ENCODE results near the gene ABCA2.
"Not testable (repeated sequence)": the region's sequence is repeated elsewhere in the genome, so short reads cannot be mapped to it uniquely, and the experiment has no call there.

Gene ABCA2

GRCh38 chr9:137011156-137011555 is 16.9 kb downstream of the ABCA2 start:
- H3K9me3 ChIP-seq (ENCODE audit: control insufficient read depth, low read length), result no peaks in the 10 kb centered on the region
- no peaks in the 10 kb centered on the region for H3K4me1 ChIP-seq (ENCODE audit: control insufficient read depth, insufficient read depth, low read length, poor library complexity, severe bottlenecking)
- WGBS, 2 experiments (ENCODE audit: insufficient coverage in 2 of 2), result 96 to 97% methylated on average over 23 to 24 of the region's 24 CpGs
- H3K4me3 ChIP-seq (ENCODE audit: extremely low read depth, insufficient read depth, low read length, poor library complexity, severe bottlenecking), result no peak overlapping the region
- H3K36me3 ChIP-seq (ENCODE audit: control insufficient read depth, insufficient read depth, low read length), result peaks cover under 1% of the 10 kb centered on the region
- H3K27ac ChIP-seq (ENCODE audit: low read depth, low read length, severe bottlenecking), result no peak overlapping the region

- no peak overlapping the region for H3K27ac ChIP-seq (ENCODE audit: low read depth, low read length, severe bottlenecking)
- H3K36me3 ChIP-seq (ENCODE audit: control insufficient read depth, insufficient read depth, low read length), result no peaks in the 10 kb centered on the region
- H3K9me3 ChIP-seq (ENCODE audit: control insufficient read depth, low read length), result no peaks in the 10 kb centered on the region
- H3K4me3 ChIP-seq (ENCODE audit: extremely low read depth, insufficient read depth, low read length, poor library complexity, severe bottlenecking), result no peak overlapping the region
- no peaks in the 10 kb centered on the region for H3K4me1 ChIP-seq (ENCODE audit: control insufficient read depth, insufficient read depth, low read length, poor library complexity, severe bottlenecking)
- whole genome bisulfite sequencing, 2 experiments (ENCODE audit: insufficient coverage in 2 of 2), result 93 to 95% methylated on average over 36 to 48 of the region's 49 CpGs
These were observed 17.9 kb downstream of the ABCA2 start for GRCh38 chr9:137009938-137010732.

GRCh38 chr9:137009217-137009616 is 18.8 kb downstream of the ABCA2 start:
- Histone ChIP-seq H3K9me3 (ENCODE audit: control insufficient read depth, low read length) (no peaks in the 10 kb centered on the region), H3K4me3 (ENCODE audit: extremely low read depth, insufficient read depth, low read length, poor library complexity, severe bottlenecking) (no peak overlapping the region), H3K4me1 (ENCODE audit: control insufficient read depth, insufficient read depth, low read length, poor library complexity, severe bottlenecking) (no peaks in the 10 kb centered on the region), H3K27ac (ENCODE audit: low read depth, low read length, severe bottlenecking) (no peak overlapping the region), H3K36me3 (ENCODE audit: control insufficient read depth, insufficient read depth, low read length) (no peaks in the 10 kb centered on the region)
- WGBS, 2 experiments (ENCODE audit: insufficient coverage in 2 of 2), result 93 to 94% methylated on average over 5 to 13 of the region's 18 CpGs

GRCh38 chr9:137008312-137008711 is 19.7 kb downstream of the ABCA2 start:
- Histone ChIP-seq H3K9me3 (ENCODE audit: control insufficient read depth, low read length) (no peaks in the 10 kb centered on the region), H3K27ac (ENCODE audit: low read depth, low read length, severe bottlenecking) (no peak overlapping the region), H3K36me3 (ENCODE audit: control insufficient read depth, insufficient read depth, low read length) (no peaks in the 10 kb centered on the region), H3K4me3 (ENCODE audit: extremely low read depth, insufficient read depth, low read length, poor library complexity, severe bottlenecking) (no peak overlapping the region), H3K4me1 (ENCODE audit: control insufficient read depth, insufficient read depth, low read length, poor library complexity, severe bottlenecking) (no peaks in the 10 kb centered on the region)
- WGBS, 2 experiments (ENCODE audit: insufficient coverage in 2 of 2), result 87 to 91% methylated on average over 16 to 17 of the region's 22 CpGs

- Histone ChIP-seq H3K4me3 (ENCODE audit: extremely low read depth, insufficient read depth, low read length, poor library complexity, severe bottlenecking) (no peak overlapping the region), H3K4me1 (ENCODE audit: control insufficient read depth, insufficient read depth, low read length, poor library complexity, severe bottlenecking) (no peaks in the 10 kb centered on the region), H3K36me3 (ENCODE audit: control insufficient read depth, insufficient read depth, low read length) (no peaks in the 10 kb centered on the region), H3K27ac (ENCODE audit: low read depth, low read length, severe bottlenecking) (no peak overlapping the region), H3K9me3 (ENCODE audit: control insufficient read depth, low read length) (no peaks in the 10 kb centered on the region)
- 87 to 89% methylated on average over 9 to 13 of the region's 13 CpGs for WGBS, 2 experiments (ENCODE audit: insufficient coverage in 2 of 2)
These were observed 20.2 kb downstream of the ABCA2 start for GRCh38 chr9:137007816-137008270.

GRCh38 chr9:137007108-137007815 is 20.8 kb downstream of the ABCA2 start:
- Histone ChIP-seq H3K9me3 (ENCODE audit: control insufficient read depth, low read length) (no peaks in the 10 kb centered on the region), H3K36me3 (ENCODE audit: control insufficient read depth, insufficient read depth, low read length) (no peaks in the 10 kb centered on the region)
- 85 to 87% methylated on average over 22 to 26 of the region's 30 CpGs for WGBS, 2 experiments (ENCODE audit: insufficient coverage in 2 of 2)

GRCh38 chr9:137006116-137007003 is 21.7 kb downstream of the ABCA2 start:
- no peaks in the 10 kb centered on the region for H3K4me1 ChIP-seq (ENCODE audit: control insufficient read depth, insufficient read depth, low read length, poor library complexity, severe bottlenecking)

More at GRCh38 chr9:137007108-137007815, 20.8 kb downstream of the ABCA2 start:
- Histone ChIP-seq H3K4me1 (ENCODE audit: control insufficient read depth, insufficient read depth, low read length, poor library complexity, severe bottlenecking) (no peaks in the 10 kb centered on the region), H3K4me3 (ENCODE audit: extremely low read depth, insufficient read depth, low read length, poor library complexity, severe bottlenecking) (no peak overlapping the region), H3K27ac (ENCODE audit: low read depth, low read length, severe bottlenecking) (no peak overlapping the region)

GRCh38 chr9:137004285-137004684 is 23.8 kb downstream of the ABCA2 start:
- H3K36me3 ChIP-seq (ENCODE audit: control insufficient read depth, insufficient read depth, low read length); H3K9me3 ChIP-seq (ENCODE audit: control insufficient read depth, low read length); H3K4me1 ChIP-seq (ENCODE audit: control insufficient read depth, insufficient read depth, low read length, poor library complexity, severe bottlenecking); H3K4me3 ChIP-seq (ENCODE audit: extremely low read depth, insufficient read depth, low read length, poor library complexity, severe bottlenecking); H3K27ac ChIP-seq (ENCODE audit: low read depth, low read length, severe bottlenecking): not testable (repeated sequence)
- 57 to 72% methylated on average over 7 to 12 of the region's 17 CpGs for WGBS, 2 experiments (ENCODE audit: insufficient coverage in 2 of 2)

More at GRCh38 chr9:137006116-137007003, 21.7 kb downstream of the ABCA2 start:
- Histone ChIP-seq H3K4me3 (ENCODE audit: extremely low read depth, insufficient read depth, low read length, poor library complexity, severe bottlenecking) (no peak overlapping the region), H3K36me3 (ENCODE audit: control insufficient read depth, insufficient read depth, low read length) (no peaks in the 10 kb centered on the region), H3K9me3 (ENCODE audit: control insufficient read depth, low read length) (no peaks in the 10 kb centered on the region), H3K27ac (ENCODE audit: low read depth, low read length, severe bottlenecking) (no peak overlapping the region)
- 92% methylated on average over 14 to 22 of the region's 24 CpGs for WGBS, 2 experiments (ENCODE audit: insufficient coverage in 2 of 2)

GRCh38 chr9:137002646-137003041 is 25.4 kb downstream of the ABCA2 start:
- no peak overlapping the region for H3K27ac ChIP-seq (ENCODE audit: low read depth, low read length, severe bottlenecking)
- WGBS, 2 experiments (ENCODE audit: insufficient coverage in 2 of 2), result 94 to 95% methylated on average over 10 of the region's 10 CpGs
- H3K4me1 ChIP-seq (ENCODE audit: control insufficient read depth, insufficient read depth, low read length, poor library complexity, severe bottlenecking), result peaks cover 3% of the 10 kb centered on the region
- H3K4me3 ChIP-seq (ENCODE audit: extremely low read depth, insufficient read depth, low read length, poor library complexity, severe bottlenecking), result no peak overlapping the region
- H3K36me3 ChIP-seq (ENCODE audit: control insufficient read depth, insufficient read depth, low read length), result no peaks in the 10 kb centered on the region
- no peaks in the 10 kb centered on the region for H3K9me3 ChIP-seq (ENCODE audit: control insufficient read depth, low read length)

GRCh38 chr9:137001857-137002645 is 26.0 kb downstream of the ABCA2 start:
- Histone ChIP-seq H3K9me3 (ENCODE audit: control insufficient read depth, low read length) (no peaks in the 10 kb centered on the region), H3K4me1 (ENCODE audit: control insufficient read depth, insufficient read depth, low read length, poor library complexity, severe bottlenecking) (peaks cover 3% of the 10 kb centered on the region), H3K36me3 (ENCODE audit: control insufficient read depth, insufficient read depth, low read length) (no peaks in the 10 kb centered on the region), H3K27ac (ENCODE audit: low read depth, low read length, severe bottlenecking) (no peak overlapping the region), H3K4me3 (ENCODE audit: extremely low read depth, insufficient read depth, low read length, poor library complexity, severe bottlenecking) (no peak overlapping the region)
- 87 to 90% methylated on average over 13 to 16 of the region's 20 CpGs for WGBS, 2 experiments (ENCODE audit: insufficient coverage in 2 of 2)

Measured in mesodermal cell (in vitro differentiated cells).